Ureter (tissue), 1 donor: ENCODE measurements around the gene MYOD1. TPM values are rescaled to one million over a fixed set of nuclear protein-coding genes. Genes with fewer than 3 reads are reported as not detected.

Source experiments
- DNase-seq: peaks from one replicate; pipeline ENCODE4 v3.0.0-alpha.2; 2020; ENCODE audit warnings: low spot score
- total RNA-seq: library from RNA; stranded (reverse); gene quantifications from one replicate; pipeline ENCODE4 v1.2.4, GENCODE V29; 2023
- donor health status: DM: yes; HTN: yes; CAD: no.

The MYOD1 gene
- total RNA-seq, 1 donor from 2014 or later: not detected

DNA sequence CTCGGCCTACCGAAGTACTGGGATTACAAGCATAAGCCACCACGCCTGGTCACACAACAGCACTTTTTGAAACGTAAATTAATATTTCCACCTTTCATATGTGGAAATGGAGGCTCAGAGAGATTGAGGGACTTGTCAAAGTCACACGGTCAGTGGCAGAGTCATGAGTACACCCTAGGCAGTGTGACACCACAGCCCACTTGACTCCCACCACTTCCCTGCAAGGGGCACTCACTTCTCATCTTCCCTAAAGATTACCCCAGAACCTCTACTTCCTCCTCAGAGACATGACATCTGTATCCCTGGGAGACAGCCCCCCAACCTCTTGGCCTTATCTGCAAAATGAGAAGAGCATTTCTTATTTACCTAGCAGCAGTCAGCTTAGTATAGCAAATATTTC is 16.5 kb upstream of the MYOD1 start:
- no peak for DNase-seq

- DNase-seq: no peak
Measured at GRCh38 chr11:17703951-17704350, 15.4 kb upstream of the MYOD1 start.

DNA sequence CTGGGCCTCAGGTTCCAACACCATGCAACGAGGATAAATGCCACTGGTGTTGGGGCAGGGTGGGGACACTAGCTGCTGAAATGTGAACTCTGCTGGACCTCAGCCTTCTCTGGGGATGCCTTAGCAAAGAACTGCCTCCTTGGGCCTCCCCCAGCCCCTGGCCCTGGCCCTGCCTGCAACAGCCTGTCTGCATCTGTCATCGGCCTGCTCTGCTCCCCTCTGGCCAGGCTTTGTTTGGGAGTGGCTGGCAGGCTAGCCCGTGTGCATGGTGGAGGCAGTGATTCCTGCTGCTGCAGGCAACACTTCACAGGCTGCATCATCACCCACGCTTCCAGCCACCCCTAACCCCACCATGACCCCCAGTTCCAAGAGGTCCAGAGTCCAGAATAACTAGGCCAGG is 11.5 kb upstream of the MYOD1 start:
- DNase-seq: no peak

DNA sequence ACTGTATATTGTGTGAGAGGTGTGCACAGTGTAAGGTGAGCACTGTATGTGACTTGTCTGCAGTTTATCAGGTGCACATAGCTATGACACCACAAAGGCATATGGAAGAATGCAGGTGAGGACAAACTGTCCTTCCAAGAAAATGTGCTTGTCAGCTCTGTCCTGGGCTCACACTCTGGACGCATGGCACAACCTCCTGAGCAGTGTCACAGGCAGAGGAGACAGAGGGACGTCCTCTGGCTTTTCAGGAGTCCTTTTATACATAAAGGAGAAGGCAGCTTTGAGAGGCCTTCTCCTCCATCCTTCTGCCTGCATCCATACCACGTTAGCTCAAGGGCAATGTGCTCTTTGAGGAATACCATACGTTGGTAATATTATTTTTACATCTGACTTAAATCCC is 7.5 kb upstream of the MYOD1 start:
- DNase-seq: no peak

DNA sequence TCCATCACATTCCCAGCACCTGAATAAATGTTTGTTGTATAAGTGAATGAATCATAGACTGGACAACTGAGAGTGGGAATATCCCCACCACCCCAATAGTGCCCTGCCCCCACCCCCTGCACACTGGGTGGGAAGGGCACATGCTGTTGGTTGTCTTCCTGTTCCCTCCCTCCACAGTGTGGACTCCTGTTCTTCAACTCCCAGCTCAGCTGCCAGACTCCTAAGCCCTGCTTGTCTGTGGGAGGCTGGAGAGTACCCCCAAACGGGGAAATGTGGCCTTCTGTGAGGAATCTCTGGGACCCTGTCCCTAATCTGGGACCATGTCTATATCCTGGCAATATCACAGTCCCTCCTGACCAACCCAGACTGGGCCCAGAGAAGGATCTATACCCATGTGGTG is 5.5 kb upstream of the MYOD1 start:
- no peak for DNase-seq

DNA sequence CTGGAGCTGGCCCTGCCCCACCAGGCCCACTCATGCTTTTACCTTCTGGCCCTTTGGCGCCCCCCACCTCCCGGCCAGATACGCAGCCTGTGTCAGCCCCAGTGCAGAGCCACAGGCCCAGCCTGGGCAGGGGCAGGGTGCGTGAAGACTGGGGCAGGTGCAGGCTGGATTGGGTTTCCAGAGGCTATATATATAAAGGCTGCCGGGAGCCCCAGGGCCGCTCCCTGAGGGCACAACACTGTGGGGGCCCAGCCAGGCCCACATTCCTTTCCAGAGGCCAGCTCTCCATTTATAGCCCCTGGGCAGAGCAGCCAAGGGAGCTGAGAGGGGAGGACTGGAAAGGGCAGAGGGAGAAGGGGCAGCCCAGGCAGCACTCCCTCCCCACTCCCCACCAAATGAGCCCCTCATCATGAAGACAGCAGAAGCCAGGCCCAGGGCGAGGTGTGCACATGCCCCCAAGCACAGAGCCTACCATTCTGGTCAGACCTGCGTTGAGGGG is 5.0 kb upstream of the MYOD1 start:
- DNase-seq: no peak

DNA sequence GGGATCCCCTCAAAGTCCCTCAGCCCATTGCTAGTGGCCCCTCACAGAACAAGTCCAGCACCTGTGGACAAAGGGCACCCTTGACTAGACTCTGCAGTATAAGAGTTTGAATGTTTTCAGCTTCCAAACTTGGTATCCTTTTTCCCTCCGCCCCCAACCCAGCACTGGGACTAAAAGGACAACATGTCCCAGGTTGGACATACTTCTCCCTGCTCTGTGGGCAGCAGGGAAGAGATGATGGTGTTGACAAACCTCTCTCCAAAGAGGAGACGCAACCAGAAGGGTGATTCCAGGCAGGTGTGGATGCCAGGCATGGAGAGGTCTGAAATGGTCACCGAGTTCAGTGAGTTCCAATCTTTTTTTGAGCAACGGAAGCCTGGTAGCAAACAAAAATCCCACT is 4.5 kb upstream of the MYOD1 start:
- DNase-seq: no peak

DNA sequence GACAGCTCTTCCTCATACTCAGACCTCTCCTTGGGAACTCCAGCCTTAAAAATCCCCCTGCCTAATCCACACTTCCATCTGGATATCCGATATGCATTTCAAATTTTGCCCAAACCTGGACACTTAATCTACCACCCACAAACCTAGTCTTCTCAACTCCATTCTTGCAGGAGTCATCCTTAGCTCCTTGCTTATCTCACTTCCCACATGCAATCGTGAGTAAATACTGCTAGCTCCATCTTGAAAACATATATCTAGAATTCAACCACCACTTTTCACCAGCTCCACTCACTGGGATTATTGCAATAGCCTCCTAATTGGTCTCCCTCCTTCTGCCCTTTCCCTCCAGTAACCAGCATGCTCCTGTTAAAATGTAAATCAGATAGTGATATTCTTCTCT is 2.6 kb upstream of the MYOD1 start:
- DNase-seq: no peak

DNA sequence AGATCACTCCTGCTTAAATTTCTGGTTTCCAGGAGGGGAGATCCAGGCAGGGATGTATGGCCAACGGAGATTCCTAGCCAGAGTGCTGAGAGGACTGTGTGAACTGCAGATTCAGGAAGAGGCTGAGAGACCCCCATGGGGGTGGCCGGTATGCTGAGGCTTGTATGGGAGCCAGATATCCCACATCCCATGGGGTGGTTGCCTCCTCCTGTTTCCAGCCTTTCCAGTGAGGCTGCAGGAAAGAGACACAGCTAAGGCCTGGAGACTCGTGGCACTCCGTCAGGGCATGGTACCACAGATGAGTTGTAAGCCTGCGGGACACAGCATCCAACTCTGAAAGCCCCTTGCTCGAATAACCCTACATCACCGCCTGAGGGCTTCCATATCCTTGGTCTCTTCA is 1.4 kb upstream of the MYOD1 start:
- no peak for DNase-seq

DNA sequence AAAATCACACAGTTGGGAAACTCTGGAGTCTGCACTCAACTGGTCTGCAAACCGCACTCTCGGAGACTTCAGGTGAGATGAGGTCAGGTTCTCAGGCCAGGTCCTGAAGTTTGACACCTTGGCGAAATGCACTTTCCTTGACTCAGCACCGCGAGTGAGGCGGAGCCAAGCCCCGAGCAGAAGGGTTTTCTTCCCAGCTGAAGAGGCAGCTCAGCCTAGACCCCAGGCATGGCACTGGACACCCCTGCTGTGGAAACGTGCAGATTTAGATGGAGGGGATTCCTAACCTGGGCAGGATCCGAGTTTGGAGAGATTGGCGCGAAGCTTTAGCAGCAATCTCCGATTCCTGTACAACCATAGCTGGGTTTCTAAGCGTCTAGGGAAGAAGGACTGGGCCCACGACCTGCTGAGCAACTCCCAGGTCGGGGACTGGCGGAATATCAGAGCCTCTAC is 835 bp upstream of the MYOD1 start:
- no peak for DNase-seq

DNA sequence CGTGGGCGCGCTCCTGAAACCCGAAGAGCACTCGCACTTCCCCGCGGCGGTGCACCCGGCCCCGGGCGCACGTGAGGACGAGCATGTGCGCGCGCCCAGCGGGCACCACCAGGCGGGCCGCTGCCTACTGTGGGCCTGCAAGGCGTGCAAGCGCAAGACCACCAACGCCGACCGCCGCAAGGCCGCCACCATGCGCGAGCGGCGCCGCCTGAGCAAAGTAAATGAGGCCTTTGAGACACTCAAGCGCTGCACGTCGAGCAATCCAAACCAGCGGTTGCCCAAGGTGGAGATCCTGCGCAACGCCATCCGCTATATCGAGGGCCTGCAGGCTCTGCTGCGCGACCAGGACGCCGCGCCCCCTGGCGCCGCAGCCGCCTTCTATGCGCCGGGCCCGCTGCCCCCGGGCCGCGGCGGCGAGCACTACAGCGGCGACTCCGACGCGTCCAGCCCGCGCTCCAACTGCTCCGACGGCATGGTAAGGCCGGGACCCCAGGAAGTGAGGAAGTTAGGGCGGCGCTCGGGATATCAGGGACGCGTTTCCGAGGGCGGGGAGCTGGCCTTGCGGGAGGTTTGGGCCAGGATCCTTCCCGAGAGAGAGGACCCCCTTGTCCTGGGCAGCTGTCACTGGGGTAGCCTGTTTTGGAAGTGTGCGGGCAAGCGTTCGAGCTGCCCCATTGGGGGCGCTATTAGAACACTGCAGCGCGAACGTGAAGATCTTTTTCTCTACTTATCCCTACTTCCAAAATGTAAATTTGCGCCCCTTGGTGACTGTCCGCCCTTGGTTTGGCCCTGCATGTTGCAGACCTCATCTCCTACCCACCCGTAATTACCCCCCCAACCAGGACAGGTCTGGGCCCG is 796 bp downstream of the MYOD1 start:
- DNase-seq: no peak

DNA sequence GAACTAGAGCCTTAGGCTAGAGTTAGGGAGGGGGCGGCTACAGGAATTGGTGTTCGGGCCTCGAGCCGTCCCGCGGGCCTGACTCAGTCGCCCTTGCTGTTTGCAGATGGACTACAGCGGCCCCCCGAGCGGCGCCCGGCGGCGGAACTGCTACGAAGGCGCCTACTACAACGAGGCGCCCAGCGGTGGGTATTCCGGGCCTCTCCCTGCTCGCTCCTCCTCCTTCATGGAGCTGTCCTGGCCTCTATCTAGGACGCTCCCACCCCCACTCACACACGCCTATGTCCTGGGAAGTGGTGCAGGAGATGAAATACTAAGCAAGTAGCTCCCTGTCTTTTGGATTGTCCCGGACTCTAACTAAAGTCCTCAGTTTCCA is 1.4 kb downstream of the MYOD1 start:
- no peak for DNase-seq

DNA sequence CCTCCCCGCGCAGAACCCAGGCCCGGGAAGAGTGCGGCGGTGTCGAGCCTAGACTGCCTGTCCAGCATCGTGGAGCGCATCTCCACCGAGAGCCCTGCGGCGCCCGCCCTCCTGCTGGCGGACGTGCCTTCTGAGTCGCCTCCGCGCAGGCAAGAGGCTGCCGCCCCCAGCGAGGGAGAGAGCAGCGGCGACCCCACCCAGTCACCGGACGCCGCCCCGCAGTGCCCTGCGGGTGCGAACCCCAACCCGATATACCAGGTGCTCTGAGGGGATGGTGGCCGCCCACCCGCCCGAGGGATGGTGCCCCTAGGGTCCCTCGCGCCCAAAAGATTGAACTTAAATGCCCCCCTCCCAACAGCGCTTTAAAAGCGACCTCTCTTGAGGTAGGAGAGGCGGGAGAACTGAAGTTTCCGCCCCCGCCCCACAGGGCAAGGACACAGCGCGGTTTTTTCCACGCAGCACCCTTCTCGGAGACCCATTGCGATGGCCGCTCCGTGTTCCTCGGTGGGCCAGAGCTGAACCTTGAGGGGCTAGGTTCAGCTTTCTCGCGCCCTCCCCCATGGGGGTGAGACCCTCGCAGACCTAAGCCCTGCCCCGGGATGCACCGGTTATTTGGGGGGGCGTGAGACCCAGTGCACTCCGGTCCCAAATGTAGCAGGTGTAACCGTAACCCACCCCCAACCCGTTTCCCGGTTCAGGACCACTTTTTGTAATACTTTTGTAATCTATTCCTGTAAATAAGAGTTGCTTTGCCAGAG is 2.0 kb downstream of the MYOD1 start:
- no peak for DNase-seq

GRCh38 chr11:17722000-17722643 is 2.8 kb downstream of the MYOD1 start:
- no peak for DNase-seq

DNA sequence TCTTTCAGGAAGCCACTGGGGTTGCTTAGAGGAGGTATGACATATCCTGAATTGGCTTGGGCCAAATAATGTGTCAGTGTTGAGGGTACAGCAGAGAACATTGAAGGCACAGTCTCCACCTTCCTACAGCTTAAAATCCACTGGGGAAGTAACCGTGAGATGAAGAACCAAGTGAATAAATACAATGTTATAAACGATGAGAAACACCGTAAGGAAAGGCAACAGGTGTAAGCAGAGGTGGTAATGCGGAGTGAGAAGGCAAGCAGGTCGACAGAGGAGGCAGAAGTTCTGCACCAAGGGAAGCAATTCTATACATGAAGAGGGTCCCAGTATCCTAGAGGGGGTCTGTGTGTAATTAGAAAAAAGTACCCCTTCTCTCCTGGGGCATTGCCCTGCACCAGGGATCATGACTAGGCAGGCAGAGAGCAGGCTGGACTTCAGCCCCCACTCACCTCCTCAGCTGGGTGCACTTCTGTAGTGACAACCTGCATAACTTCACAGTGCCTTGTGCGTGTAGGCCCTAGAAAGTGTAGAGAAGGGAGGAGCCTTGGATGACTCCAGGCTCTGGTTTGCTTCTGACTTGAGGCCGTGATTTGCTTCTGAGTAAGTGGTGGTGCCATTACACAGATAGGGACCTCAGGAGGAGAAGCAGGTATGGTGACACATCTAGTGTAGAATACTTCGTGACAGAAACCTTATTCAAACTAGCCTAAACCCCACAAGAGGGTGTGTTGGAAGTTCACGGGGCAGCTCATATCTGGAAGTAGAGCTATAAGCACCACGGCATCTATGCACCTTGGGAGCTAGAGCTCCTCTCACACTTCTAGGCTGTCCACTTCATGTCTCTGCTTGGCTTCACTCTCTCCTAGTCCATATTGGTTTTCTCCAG is 4.9 kb downstream of the MYOD1 start:
- no peak for DNase-seq

DNA sequence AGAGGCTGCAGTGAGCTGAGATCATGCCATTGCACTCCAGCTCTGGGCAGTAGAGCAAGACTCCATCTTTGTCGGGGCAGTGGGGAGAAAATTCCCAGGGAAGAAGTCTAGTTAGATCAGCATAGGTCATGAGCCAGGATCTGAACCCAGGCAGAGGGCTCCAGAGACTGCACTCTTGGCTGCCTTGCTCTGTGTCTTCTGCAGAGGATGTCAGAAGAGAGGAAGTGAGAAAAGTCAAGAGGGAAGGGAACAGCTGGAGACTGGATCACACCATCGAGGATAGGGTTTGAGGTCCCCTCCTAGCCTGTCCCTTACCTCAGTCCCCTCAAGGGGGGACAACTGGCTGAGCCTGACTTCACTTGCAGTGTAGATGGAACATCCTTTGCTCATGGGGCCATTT is 5.8 kb downstream of the MYOD1 start:
- DNase-seq: no peak

- no peak for DNase-seq
Measured at GRCh38 chr11:17730137-17730536, 10.8 kb downstream of the MYOD1 start.

DNA sequence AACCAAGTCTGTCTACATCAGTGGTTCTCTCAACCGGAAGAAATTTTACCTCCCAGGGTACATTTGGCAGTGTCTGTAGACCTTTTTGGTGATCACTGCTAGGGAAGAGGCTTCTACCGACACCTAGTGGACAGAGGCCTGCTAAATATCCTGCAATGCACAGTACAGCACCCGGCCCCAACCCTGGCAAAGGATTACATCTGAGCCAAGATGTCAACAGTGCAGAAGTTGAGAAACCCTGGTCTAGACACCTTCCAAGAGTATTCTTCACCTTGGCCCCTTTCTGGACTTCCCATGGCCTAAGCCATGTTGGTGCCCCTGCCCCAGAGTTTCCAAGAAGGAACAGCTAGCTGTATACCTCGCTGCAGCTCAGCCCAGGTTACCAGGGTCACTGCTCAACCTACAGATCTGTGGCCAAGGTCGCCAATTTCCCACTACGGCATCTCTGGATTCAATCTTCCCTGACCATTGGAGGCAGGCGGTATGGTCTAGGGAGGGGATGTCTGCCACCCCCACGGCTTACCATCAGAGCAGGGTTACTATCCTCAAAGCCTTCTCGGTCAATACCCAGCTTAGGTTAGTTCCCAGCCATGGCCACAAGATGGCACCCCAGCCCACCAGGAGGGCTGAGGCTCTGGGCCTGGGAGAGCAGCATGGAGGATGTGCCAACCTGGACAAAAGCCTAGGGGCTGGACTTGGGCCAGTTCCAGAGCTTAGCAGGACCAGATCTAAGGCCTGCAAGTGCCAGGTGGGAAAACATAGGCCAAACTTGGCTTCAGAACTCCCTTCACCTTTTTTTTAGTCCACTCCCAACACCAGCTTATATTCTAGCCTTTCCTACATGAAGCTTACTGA is 11.5 kb downstream of the MYOD1 start:
- DNase-seq: peak; percentile 88

- no peak for DNase-seq
Measured at GRCh38 chr11:17733261-17733660, 13.9 kb downstream of the MYOD1 start.

DNA sequence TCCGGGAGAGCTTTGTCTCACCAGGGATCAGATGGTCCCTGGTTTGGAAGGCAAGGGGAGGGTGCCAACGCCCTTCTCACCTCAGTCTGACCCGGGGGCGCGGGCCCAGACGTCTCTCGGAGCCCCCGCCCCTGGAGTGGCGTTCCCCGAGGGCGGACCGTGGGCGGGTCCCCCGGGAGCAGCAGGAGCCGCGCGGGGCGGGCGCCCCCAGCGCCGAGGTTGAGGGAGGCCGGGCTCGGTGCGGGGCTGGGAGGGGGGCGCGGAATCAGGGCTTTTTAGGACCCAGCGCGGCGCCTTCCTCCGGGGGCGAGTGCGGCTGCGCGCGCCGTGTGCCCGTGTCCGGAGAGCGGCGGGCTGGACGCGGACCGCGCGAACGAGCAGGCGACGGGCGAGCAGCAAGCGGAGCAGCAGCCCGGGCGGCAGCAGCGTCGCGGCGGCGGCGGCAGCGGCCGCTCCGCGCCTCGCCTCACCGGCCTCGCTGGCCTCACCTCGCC is 15.1 kb downstream of the MYOD1 start, which contains the start of gene KCNC1:
TSS of gene KCNC1 (plus strand) at position 364 of the 494 bp plus-strand sequence. CDS start 1,222 bp downstream, outside the sequence.
- no peak for DNase-seq
